ENCODE measurements around the gene AGRN. TPM values are rescaled to one million over a fixed set of nuclear protein-coding genes. Genes with fewer than 3 reads are reported as not detected.
"Not testable (repeated sequence)": the region's sequence is repeated elsewhere in the genome, so short reads cannot be mapped to it uniquely, and the experiment has no call there.

AGRN gene
- polyA plus RNA-seq, 10 donors, result 28.4 to 83.9 (median 44.4) TPM

GRCh38 chr1:1065265-1065939 lies 45.5 kb downstream of the AGRN start:
- DNase-seq, result no peak

DNA sequence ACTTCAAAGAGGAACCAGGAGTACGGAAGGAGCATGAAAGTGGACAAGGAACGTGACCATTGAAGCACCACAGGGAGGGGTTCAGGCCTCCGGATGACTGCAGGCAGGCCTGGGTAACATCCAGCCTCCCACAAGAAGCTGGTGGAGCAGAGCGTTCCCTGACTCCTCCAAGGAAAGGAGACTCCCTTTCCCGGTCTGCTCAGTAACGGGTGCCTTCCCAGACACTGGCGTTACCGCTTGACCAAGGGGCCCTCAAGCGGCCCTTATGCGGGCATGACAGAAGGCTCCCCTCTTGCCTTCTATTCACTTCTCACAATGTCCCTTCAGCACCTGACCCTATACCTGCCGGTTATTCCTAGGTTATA lies 46.0 kb downstream of the AGRN start:
- not testable (repeated sequence) for DNase-seq

- no peak for DNase-seq
These were observed 46.7 kb downstream of the AGRN start for GRCh38 chr1:1066403-1067283.

DNA sequence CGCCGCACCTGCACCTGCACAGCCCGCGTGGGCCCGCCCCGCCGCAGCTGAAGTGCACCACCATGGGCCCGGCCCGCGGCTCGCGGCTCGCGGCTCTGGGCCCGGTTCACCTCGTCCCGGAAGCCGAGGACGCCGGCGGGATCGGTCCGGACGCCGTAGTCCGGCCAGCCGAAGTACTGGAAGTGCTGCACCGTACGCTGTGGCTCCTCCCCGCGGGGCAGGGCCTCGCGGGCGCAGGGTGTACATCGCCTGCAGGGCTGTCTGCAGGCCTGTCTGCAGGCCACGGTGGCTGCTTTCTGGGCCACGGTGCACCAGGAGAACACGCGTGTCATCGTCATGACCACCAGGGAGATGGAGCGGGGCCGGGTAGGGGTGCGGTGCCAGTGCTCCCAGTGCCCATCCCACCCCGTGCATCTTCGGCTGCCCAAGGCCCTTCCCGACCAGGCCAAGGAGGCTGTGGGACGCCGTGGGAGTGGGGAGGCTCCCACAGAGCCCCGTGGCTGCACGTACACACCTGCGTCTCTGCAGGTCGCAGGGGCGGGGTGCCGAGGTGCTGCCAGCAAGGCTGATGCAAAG lies 47.5 kb downstream of the AGRN start:
- no peak for DNase-seq

GRCh38 chr1:1067860-1068516 lies 48.1 kb downstream of the AGRN start:
- no peak for DNase-seq

DNA sequence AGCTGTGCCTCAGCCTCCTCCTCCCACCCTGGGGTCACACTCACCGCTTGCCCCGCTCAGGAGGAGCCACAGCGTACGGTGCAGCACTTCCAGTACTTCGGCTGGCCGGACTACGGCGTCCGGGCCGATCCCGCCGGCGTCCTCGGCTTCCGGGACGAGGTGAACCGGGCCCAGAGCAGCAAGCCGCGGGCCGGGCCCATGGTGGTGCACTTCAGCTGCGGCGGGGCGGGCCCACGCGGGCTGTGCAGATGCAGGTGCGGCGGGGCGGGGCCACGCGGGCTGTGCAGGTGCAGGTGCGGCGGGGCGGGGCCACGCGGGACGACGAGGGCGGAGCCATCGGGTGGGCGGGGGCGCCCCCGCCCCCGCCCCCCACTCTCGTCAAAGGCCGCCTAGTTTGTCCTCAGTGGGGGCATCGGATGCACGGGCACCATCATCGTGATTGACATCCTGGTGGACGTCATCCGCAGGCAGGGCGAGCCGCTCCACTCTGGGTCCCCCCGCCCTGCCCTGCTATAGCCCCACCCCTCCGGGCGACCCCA lies 48.7 kb downstream of the AGRN start:
- DNase-seq, result no peak

DNA sequence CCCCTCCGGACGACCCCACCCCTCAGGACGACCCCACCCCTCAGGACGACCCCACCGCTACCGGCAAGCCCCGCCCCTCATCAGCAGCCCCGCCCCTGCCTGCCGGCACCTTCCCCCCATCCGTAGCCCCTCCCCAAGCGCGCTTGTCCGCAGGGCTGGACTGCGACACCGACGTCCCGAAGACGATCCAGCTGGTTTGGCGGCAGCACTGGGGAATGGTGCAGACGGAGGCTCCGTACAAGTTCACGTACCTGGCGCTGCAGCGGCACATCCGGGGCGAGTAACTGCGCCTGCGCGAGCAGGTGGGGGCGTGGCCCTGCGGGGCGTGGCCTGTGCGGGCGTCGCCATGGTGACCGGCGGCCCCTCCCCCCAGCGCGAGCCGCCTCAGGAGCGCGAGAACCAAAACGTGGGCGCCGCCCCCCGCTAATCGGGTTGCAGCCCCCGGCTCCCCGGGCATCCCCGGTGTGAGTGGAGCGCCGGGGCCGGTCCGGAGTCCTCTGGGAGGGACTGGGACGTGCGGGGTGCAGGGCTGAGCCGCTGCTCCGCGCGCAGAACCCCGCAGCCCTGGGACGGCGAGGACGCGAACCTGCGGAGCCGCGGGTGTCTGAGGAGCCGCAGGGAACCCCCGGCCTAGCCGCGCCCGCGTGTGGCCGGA lies 49.3 kb downstream of the AGRN start:
- peak in 2 of 3 donors; percentile 32 to 61 for DNase-seq

GRCh38 chr1:1069711-1070676 lies 50.1 kb downstream of the AGRN start:
- no peak for DNase-seq

- DNase-seq, result no peak
These were observed 51.8 kb downstream of the AGRN start for GRCh38 chr1:1071486-1072298.

GRCh38 chr1:1072299-1072848 lies 52.5 kb downstream of the AGRN start:
- DNase-seq, result no peak

DNA sequence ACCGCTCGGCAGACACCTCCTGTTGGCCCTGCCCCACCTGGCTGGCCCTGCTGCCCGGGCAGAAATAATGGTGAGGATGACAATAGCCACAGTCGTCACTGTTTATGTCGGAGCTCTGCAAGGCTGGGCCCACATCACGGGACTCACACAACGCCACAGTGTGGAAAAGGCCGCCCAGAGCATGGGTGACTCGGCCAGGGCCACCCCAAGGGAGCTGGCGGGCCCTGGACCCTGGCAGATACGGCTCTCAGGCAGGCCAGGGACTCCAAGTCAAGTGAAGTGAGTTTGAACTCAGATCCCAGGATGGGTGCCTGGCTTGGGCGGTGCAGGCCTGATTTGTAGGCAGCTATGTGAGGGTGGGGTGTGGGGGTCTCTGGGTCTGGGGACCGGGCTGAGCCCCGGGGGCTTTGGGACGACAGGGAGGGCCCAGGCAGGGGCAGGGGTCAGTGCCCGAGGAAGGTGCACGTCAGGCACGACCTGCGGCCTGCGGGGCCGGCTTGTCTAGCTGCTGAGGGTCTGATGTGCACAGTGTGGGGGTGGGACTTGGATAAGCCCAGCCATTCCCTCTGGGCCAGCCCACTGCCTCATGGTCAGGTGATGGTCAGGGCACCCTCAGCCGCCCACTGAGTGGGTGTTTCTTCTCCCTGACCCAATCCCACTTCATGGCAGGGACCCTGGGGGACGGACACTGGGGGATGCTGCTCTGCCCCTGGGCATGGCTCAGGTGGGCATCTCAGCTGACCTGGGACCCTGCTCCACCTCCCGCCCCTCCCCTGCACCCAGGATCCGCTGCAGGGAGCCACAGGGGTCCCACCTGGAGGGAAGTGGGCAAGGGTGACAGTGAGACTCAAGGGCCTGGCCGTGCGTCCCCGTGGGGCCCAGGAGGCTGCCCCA lies 53.2 kb downstream of the AGRN start:
- DNase-seq, result no peak

DNA sequence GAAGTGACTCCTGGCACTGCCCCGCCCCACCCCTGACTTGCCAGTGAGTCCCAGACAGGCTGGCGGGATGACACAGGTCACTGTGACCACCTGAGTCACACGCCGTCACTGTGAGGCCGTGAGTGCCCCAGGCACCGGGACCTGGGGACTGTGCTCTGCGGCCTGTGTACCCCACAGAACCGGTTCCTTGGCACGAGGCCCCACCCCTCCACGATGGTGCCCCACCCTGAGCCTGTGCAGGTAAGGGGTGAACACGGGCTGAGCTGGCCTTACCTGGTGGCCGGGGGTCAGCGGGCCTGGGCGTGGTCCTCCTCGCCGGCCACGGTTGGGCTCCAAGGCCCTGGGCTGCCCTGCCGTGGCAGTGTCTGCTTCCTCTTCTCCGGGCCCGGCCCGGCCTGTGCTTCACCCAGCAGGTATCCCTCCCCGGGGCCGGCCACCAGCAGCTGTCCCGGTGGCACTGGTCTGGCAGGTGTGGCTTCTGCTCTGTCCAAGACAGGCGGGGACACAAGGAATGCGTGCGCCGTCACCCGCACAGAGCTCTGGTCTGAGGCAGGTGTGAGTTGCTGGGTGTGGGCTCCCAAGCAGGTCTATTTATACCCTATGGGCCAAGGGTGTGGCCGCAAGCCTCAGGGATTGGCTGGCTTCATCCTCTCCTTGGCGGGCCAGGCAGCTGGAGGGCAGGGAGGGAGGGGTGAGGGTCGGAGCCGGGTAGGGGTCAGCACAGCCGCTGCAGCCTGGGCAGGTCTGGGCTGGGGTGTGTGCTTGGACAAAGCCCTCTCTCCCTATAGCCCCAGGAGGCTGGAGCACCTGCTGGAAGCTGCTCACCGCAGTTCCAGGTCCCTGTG lies 54.0 kb downstream of the AGRN start, which contains the start of gene RNF223:
Gene RNF223, minus strand, starts transcription at position 564 of the 845 bp plus-strand sequence. CDS start 1,740 bp downstream, outside the sequence.
- DNase-seq, result no peak

- DNase-seq, result no peak
These were observed 54.8 kb downstream of the AGRN start for GRCh38 chr1:1074631-1075147.

DNA sequence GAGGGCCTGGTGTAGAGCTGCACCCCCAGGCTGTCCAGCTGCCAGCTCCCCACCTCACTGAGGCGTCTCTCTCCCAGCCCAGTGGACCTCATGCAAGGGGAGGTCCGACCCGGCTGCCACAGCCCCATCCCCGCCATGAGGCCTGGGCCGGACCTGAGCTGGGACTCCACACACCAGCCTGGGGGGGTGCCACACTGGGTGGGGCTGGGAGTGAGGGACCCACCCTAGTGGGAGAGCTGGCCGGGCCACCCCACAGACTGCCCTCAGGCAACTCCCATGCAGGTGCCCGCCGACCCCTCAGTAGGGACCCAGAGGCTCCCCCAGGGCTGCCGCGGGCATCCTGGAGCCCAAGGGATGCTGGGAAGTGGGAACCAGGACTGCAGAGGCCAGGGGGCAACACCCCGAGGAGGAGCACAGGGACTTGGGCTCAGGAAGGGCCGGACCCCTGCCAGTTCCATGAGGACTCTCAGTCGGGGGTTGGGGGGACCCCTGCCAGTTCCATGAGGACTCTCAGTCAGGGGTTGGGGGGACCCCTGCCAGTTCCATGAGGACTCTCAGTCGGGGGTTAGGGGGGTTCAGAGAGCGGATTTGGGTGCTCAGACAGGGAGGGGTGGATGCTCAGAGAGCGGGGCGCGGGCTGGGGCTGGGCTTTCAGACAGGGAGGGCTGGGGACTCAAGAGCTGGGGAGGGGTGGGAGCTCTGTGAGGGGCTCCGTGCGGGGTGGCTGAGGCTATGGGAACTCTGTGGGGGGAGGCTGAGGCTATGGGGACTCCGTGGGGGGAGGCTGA lies 55.4 kb downstream of the AGRN start:
- DNase-seq, result no peak

DNA sequence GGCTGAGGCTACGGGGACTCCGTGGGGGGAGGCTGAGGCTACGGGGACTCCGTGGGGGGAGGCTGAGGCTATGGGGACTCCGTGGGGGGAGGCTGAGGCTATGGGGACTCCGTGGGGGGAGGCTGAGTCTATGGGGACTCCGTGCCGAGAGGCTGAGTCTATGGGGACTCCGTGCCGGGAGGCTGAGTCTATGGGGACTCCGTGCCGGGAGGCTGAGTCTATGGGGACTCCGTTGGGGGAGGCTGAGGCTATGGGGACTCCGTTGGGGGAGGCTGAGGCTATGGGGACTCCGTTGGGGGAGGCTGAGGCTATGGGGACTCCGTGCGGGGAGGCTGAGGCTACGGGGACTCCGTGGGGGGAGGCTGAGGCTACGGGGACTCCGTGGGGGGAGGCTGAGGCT lies 57.5 kb downstream of the AGRN start:
- DNase-seq, result not testable (repeated sequence)

All from muscle of back (tissue), 11 donors.